ENCODE measurements around the gene TIMM29. TPM values are rescaled to one million over a fixed set of nuclear protein-coding genes. Genes with fewer than 3 reads are reported as not detected.
"Not testable (repeated sequence)": the region's sequence is repeated elsewhere in the genome, so short reads cannot be mapped to it uniquely, and the experiment has no call there.

Gene TIMM29
- total RNA-seq, 1 experiment from 2014 or later, result 23.4 TPM

GRCh38 chr19:10936661-10937084, 8.1 kb downstream of the TIMM29 start:
- Mint-ChIP-seq H3K27ac (peak overlapping the region in 2 of 3 experiments; percentile 73 to 84; a peak in 4 of 7 replicates), H3K9me3 (no peaks in the 10 kb centered on the region), H3K4me3 (peak overlapping the region in 1 of 2 experiments; percentile 35; a peak in 1 of 5 replicates), H3K36me3 (ENCODE audit: insufficient read depth in 1 of 3, low read depth in 3 of 3) (peaks cover 0 to 4% (median 4%) of the 10 kb centered on the region in 3 experiments; a peak in 3 of 7 replicates), H3K27me3 (ENCODE audit: low read depth) (no peaks in the 10 kb centered on the region), H3K4me1 (peaks cover 6 to 7% of the 10 kb centered on the region in 2 experiments; a peak in 2 of 4 replicates)
- no peak overlapping the region for H3K56ac ChIP-seq (ENCODE audit: insufficient read length, low read depth, low read length)
- no peak overlapping the region for H3K4ac ChIP-seq (ENCODE audit: low read depth, low read length)
- no peak overlapping the region for H3K9ac ChIP-seq (ENCODE audit: extremely low read depth, insufficient read length, low read length)
- no peak overlapping the region for H3K14ac ChIP-seq (ENCODE audit: insufficient read depth, low read length)
- H3K18ac ChIP-seq (ENCODE audit: insufficient read length, low read depth, low read length), result no peak overlapping the region
- no peaks in the 10 kb centered on the region for H3K79me1 ChIP-seq (ENCODE audit: insufficient read depth, low read depth, low read length, poor library complexity, severe bottlenecking)
- H3K9me3 ChIP-seq (ENCODE audit: control insufficient read depth, low read depth, low read length), result no peaks in the 10 kb centered on the region
- no peaks in the 10 kb centered on the region; the same call in 1 of the 2 replicates for H3K4me1 ChIP-seq (ENCODE audit: insufficient read depth, low read length)
- peak; percentile 78 for DNase-seq
- H3K23me2 ChIP-seq (ENCODE audit: insufficient read length, low read depth, low read length, poor library complexity, severe bottlenecking), result no peaks in the 10 kb centered on the region
- H2BK20ac ChIP-seq (ENCODE audit: low read depth, low read length, poor library complexity, severe bottlenecking), result no peak overlapping the region
- no peak overlapping the region for H2AFZ ChIP-seq (ENCODE audit: low read length)
- H2BK15ac ChIP-seq (ENCODE audit: low read depth, low read length), result no peak overlapping the region
- H4K91ac ChIP-seq (ENCODE audit: insufficient read length, low read depth, low read length), result no peak overlapping the region
- H3K27me3 ChIP-seq (ENCODE audit: insufficient read depth, low read length), result no peaks in the 10 kb centered on the region
- no peak overlapping the region for H3K23ac ChIP-seq (ENCODE audit: insufficient read length, low read depth, low read length)
- TF ChIP-seq CTCF (conservative IDR thresholded peaks at IDR 0.05), result peak; percentile 75
- no peaks in the 10 kb centered on the region for H4K20me1 ChIP-seq (ENCODE audit: control insufficient read depth, insufficient read depth, insufficient read length)
- H2AK5ac ChIP-seq (ENCODE audit: insufficient read length, low read length), result no peak overlapping the region
- H3K79me2 ChIP-seq (ENCODE audit: insufficient read depth, low read length), result no peaks in the 10 kb centered on the region
- H2BK120ac ChIP-seq (ENCODE audit: low read depth, low read length, poor library complexity, severe bottlenecking), result no peak overlapping the region
- H3T11ph ChIP-seq (ENCODE audit: low read length), result no peak overlapping the region
- no peak overlapping the region for H3K4me2 ChIP-seq (ENCODE audit: insufficient read depth, insufficient read length, low read length)
- no CpG with 5 or more reads among the region's 11 CpGs for WGBS (ENCODE audit: extremely low coverage, insufficient read length, low lambda C conversion rate)
- H2BK12ac ChIP-seq (ENCODE audit: insufficient read length, low read depth, low read length), result no peak overlapping the region
- no peak overlapping the region for H4K8ac ChIP-seq (replicated peaks; ENCODE audit: insufficient read length, low read depth, low read length)
- no peak overlapping the region for H2BK5ac ChIP-seq (ENCODE audit: insufficient read length, low read length)
- no peak overlapping the region for H3K27ac ChIP-seq (ENCODE audit: insufficient read length, low read depth, low read length)
- H4K5ac ChIP-seq (ENCODE audit: insufficient read length, low read depth, low read length), result no peak overlapping the region

GRCh38 chr19:10941649-10942048, 13.0 kb downstream of the TIMM29 start:
- not testable (repeated sequence) for H2AK5ac ChIP-seq (ENCODE audit: insufficient read length, low read length); H3K23me2 ChIP-seq (ENCODE audit: insufficient read length, low read depth, low read length, poor library complexity, severe bottlenecking); H3K14ac ChIP-seq (ENCODE audit: insufficient read depth, low read length); H3T11ph ChIP-seq (ENCODE audit: low read length); H2BK5ac ChIP-seq (ENCODE audit: insufficient read length, low read length); H3K4me2 ChIP-seq (ENCODE audit: insufficient read depth, insufficient read length, low read length); H4K20me1 ChIP-seq (ENCODE audit: control insufficient read depth, insufficient read depth, insufficient read length); H2BK15ac ChIP-seq (ENCODE audit: low read depth, low read length); DNase-seq; H3K27ac Mint-ChIP-seq; H4K5ac ChIP-seq (ENCODE audit: insufficient read length, low read depth, low read length); H4K91ac ChIP-seq (ENCODE audit: insufficient read length, low read depth, low read length); H3K79me2 ChIP-seq (ENCODE audit: insufficient read depth, low read length); H3K9ac ChIP-seq (ENCODE audit: extremely low read depth, insufficient read length, low read length); H2AFZ ChIP-seq (ENCODE audit: low read length); H3K79me1 ChIP-seq (ENCODE audit: insufficient read depth, low read depth, low read length, poor library complexity, severe bottlenecking); H3K27ac ChIP-seq (ENCODE audit: insufficient read length, low read depth, low read length); H3K27me3 Mint-ChIP-seq (ENCODE audit: low read depth); H2BK120ac ChIP-seq (ENCODE audit: low read depth, low read length, poor library complexity, severe bottlenecking); H3K9me3 Mint-ChIP-seq; H3K27me3 ChIP-seq (ENCODE audit: insufficient read depth, low read length); H2BK20ac ChIP-seq (ENCODE audit: low read depth, low read length, poor library complexity, severe bottlenecking); H3K56ac ChIP-seq (ENCODE audit: insufficient read length, low read depth, low read length); H3K4me1 ChIP-seq (ENCODE audit: insufficient read depth, low read length); H2BK12ac ChIP-seq (ENCODE audit: insufficient read length, low read depth, low read length); H3K4ac ChIP-seq (ENCODE audit: low read depth, low read length); H3K9me3 ChIP-seq (ENCODE audit: control insufficient read depth, low read depth, low read length); H3K23ac ChIP-seq (ENCODE audit: insufficient read length, low read depth, low read length); H3K18ac ChIP-seq (ENCODE audit: insufficient read length, low read depth, low read length); H4K8ac ChIP-seq (replicated peaks; ENCODE audit: insufficient read length, low read depth, low read length); H3K4me3 Mint-ChIP-seq; H3K36me3 Mint-ChIP-seq (ENCODE audit: insufficient read depth in 1 of 3, low read depth in 3 of 3)
- WGBS (ENCODE audit: extremely low coverage, insufficient read length, low lambda C conversion rate), result no CpG with 5 or more reads among the region's 14 CpGs
- H3K4me1 Mint-ChIP-seq, result peaks cover 9 to 11% of the 10 kb centered on the region in 2 experiments; a peak in 3 of 4 replicates
